Measurements from ENCODE around the gene RPA1.
"Not testable (repeated sequence)": the region's sequence is repeated elsewhere in the genome, so short reads cannot be mapped to it uniquely, and the experiment has no call there.

DNA sequence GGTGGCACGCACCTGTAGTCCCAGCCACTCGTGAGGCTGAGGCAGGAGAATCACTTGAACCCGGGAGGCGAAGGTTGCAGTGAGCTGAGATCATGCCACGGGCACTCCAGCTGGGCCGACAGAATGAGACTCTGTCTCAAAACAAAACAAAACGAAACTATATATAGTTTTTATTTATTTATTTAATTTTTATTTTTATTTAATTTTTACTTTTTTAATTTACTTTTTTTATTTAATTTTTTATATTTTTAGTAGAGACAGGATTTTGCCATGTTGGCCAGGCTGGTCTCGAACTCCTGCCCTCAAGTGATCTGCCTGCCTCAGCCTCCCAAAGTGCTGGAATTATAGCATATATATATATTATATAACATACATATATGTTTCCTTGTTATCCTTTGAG, 26.7 kb downstream of the RPA1 start:
- not testable (repeated sequence) for TF ChIP-seq HCFC1 (IDR thresholded peaks at IDR 0.05; ENCODE audit: low read length); BRCA1 (IDR thresholded peaks at IDR 0.05; ENCODE audit: low read depth, low read length); EP300 (IDR thresholded peaks at IDR 0.05; ENCODE audit: borderline replicate concordance in 1 of 2, control insufficient read depth in 1 of 2, low read depth in 2 of 2, low read length in 2 of 2); NFYB (IDR thresholded peaks at IDR 0.05; ENCODE audit: insufficient read depth, low read depth, low read length); POLR2A (IDR thresholded peaks at IDR 0.05; ENCODE audit: low read depth, low read length); BCL11A (IDR thresholded peaks at IDR 0.05; ENCODE audit: low read depth, low read length); NRF1 (conservative IDR thresholded peaks at IDR 0.05; ENCODE audit: low read depth, low read length)
- TF ChIP-seq, protein P1, sequence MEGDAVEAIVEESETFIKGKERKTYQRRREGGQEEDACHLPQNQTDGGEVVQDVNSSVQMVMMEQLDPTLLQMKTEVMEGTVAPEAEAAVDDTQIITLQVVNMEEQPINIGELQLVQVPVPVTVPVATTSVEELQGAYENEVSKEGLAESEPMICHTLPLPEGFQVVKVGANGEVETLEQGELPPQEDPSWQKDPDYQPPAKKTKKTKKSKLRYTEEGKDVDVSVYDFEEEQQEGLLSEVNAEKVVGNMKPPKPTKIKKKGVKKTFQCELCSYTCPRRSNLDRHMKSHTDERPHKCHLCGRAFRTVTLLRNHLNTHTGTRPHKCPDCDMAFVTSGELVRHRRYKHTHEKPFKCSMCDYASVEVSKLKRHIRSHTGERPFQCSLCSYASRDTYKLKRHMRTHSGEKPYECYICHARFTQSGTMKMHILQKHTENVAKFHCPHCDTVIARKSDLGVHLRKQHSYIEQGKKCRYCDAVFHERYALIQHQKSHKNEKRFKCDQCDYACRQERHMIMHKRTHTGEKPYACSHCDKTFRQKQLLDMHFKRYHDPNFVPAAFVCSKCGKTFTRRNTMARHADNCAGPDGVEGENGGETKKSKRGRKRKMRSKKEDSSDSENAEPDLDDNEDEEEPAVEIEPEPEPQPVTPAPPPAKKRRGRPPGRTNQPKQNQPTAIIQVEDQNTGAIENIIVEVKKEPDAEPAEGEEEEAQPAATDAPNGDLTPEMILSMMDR (IDR thresholded peaks at IDR 0.05 in 2 of 3, conservative IDR thresholded peaks at IDR 0.05 in 1 of 3; ENCODE audit: control insufficient read depth in 2 of 3, extremely low read depth in 1 of 3, insufficient read depth in 1 of 3, low read depth in 3 of 3, low read length in 3 of 3), result not testable (repeated sequence)
